Naive B cell (primary cell): ENCODE measurements around the gene ZNF574. TPM values are rescaled to one million over a fixed set of nuclear protein-coding genes. Genes with fewer than 3 reads are reported as not detected.

Experiments
- ATAC-seq, 2 donors: fragments of 150-1000 bp; cut with Tn5 transposase; 2 replicates each; pipeline ENCODE4 v1.10.0; 2021; ENCODE audit warnings: low read depth in 2 of 2, mild to moderate bottlenecking in 2 of 2, moderate library complexity in 2 of 2
- DNase-seq: peaks from one replicate; pipeline ENCODE4 v3.0.0; 2022
- H3K27ac Mint-ChIP-seq, 6 donors: one replicate each; pipeline ENCODE4 v1.8.0; 2020 to 2022; ENCODE audit warnings: mild to moderate bottlenecking in 6 of 6, mixed read lengths in 6 of 6, moderate library complexity in 5 of 6, inconsistent platforms in 2 of 6
- H3K27me3 Mint-ChIP-seq, 3 donors: one replicate each; pipeline ENCODE4 v1.8.0; 2021 to 2022; ENCODE audit warnings: mixed read lengths in 3 of 3, mild to moderate bottlenecking in 1 of 3
- H3K36me3 Mint-ChIP-seq, 2 donors: one replicate each; pipeline ENCODE4 v1.8.0; 2020 to 2022; ENCODE audit warnings: mixed read lengths in 2 of 2, inconsistent platforms in 1 of 2, mild to moderate bottlenecking in 1 of 2
- H3K4me1 Mint-ChIP-seq, 3 donors: one replicate each; pipeline ENCODE4 v1.8.0; 2020 to 2022; ENCODE audit warnings: mixed read lengths in 3 of 3, inconsistent platforms in 1 of 3, mild to moderate bottlenecking in 1 of 3, moderate library complexity in 1 of 3
- H3K4me3 Mint-ChIP-seq, 8 donors: one replicate each; pipeline ENCODE4 v1.8.0; 2020 to 2022; ENCODE audit warnings: mild to moderate bottlenecking in 8 of 8, mixed read lengths in 8 of 8, moderate library complexity in 8 of 8, inconsistent platforms in 2 of 8
- H3K9me3 Mint-ChIP-seq, 7 donors: one replicate each; pipeline ENCODE4 v1.8.0; 2020 to 2022; ENCODE audit warnings: mixed read lengths in 7 of 7, mild to moderate bottlenecking in 5 of 7, inconsistent platforms in 2 of 7, moderate library complexity in 1 of 7
- polyA plus RNA-seq, 6 donors: library from polyadenylated mRNA; unstranded; fragments of 300-500 nt; fragmentation: Illumina TruSeq; gene quantifications; one replicate each; pipeline ENCODE4 v1.2.3, GENCODE V29; 2021; ENCODE audit warnings: low read depth in 6 of 6

ZNF574 gene
- polyA plus RNA-seq, 6 donors from 2014 or later, result 6.0 to 27.0 (median 12.2) TPM

DNA sequence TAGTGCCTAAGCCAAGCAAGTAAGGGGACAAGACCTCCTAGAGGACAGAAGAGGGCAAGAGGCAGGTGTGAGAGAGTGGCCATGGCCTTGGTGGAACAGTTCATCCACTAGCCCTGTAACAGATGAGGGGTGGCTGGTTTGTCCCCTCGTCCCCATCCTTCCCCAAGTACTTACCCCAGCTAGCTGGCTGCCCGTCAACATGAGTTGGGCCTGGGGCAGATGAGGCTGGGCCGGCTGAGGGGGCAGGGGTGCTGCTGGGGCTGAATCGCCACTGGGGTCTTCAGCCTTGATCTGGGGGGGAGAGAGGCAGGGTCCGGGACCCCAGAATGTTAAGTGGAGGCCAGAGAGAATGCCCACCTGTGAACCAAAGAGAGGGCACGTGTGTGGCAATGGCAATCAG, 41.1 kb downstream of the ZNF574 start:
- Mint-ChIP-seq H3K4me1 (peaks cover 75 to 99% (median 95%) of the 10 kb centered on the region in 3 donors), H3K4me3 (peak overlapping the region in 4 of 8 donors; percentile 58 to 77 (median 70)), H3K27me3 (no peaks in the 10 kb centered on the region), H3K36me3 (peaks cover 17 to 38% of the 10 kb centered on the region in 2 donors), H3K9me3 (no peaks in the 10 kb centered on the region), H3K27ac (peak overlapping the region in 5 of 6 donors; percentile 9 to 96 (median 60))
- ATAC-seq (no peak), DNase-seq (no peak)

DNA sequence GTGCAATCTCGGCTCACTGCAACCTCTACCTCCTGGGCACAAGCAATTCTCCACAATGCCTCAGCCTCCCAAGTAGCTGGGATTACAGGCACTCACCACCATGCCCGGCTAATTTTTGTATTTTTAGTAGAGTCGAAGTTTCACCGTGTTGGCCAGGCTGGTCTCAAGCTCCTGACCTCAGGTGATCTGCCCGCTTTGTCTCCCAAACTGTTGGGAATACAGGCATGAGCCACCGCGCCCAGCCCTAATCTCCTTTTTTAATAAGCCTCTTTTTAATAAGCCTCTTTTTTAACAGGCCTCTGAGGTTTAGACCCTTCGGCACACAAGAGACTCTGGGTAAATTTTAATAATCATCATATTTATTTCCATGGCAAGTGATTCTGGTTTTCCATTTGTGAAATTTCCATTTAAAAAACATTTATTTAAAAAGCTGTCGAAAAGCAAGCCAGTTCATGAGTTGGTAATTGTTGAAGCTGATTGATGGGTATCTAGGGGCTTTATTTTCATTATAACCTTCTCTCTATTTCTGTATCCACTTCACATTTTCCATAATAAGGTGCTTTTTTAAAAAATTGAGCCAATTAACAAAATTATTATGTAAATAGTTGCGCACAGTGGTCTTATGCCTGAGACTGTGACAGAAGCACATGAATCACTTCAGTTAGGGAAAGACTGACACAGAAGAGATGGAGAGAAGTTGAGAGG, 44.5 kb downstream of the ZNF574 start:
- peak overlapping the region; percentile 52 to 98 (median 95) for H3K27ac Mint-ChIP-seq
- peak overlapping the region; percentile 32 to 93 (median 86) for H3K4me3 Mint-ChIP-seq
- DNase-seq (no peak), ATAC-seq (no peak)
- H3K9me3 Mint-ChIP-seq, result no peaks in the 10 kb centered on the region
- no peaks in the 10 kb centered on the region for H3K27me3 Mint-ChIP-seq
- H3K4me1 Mint-ChIP-seq, result peaks cover 78 to 99% (median 94%) of the 10 kb centered on the region in 3 donors
- H3K36me3 Mint-ChIP-seq, result peaks cover 30 to 38% of the 10 kb centered on the region in 2 donors

DNA sequence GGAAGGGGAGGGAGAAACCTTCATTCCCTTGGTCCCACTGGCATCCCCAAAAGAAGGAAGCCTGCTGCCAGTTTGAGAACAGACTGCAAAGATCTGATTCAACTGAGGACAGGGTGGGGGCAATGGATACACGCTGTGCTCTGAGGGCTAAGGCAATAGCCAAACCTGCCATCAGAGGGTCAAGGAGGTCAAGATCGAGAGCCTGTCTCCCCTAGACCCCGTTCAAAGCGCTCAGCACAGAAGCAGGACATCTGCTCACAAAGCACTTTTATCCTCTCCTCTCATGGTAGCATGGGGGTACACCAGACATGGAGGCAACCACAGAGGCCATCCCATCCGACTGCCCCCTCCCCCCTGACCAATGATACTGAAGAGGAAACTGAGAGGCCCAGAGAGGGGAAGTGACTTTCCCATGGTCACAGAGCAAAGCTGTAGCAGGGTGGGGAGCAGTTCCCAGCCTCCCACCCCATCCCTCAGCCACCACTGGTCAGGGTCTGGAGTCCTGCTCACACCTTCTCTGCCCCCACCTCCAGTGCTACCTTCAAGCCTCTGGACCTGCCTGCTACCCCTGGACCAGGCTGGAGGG, 45.2 kb downstream of the ZNF574 start:
- ATAC-seq, result peak; percentile 6 to 8
- Mint-ChIP-seq H3K27me3 (no peaks in the 10 kb centered on the region), H3K4me3 (peak overlapping the region; percentile 32 to 93 (median 86)), H3K27ac (peak overlapping the region; percentile 88 to 98 (median 95)), H3K4me1 (peaks cover 78 to 99% (median 94%) of the 10 kb centered on the region in 3 donors), H3K9me3 (no peaks in the 10 kb centered on the region), H3K36me3 (peaks cover 23 to 31% of the 10 kb centered on the region in 2 donors)
- no peak for DNase-seq

DNA sequence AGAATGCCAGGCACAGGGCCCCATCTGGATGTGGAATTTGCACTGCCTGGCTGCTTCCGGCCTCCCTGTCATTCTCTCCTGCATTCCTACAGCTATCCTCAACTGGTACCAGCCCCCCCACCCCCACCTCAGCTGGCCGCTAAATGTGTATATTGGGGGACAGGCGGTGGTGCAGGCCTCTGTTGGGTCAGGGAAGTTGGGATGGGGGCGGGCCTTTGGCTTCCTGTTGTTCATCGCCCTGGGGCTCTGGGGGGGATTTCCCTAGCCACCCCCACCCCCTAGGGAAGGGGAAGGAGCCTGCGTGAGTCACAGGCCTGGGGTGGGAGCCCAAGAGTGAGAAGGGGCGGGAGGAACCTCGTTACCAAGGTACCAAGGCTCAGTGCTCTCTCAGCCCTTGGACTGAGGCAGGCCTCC, 45.7 kb downstream of the ZNF574 start:
- peak overlapping the region; percentile 88 to 98 (median 95) for H3K27ac Mint-ChIP-seq
- H3K4me1 Mint-ChIP-seq, result peaks cover 78 to 99% (median 94%) of the 10 kb centered on the region in 3 donors
- ATAC-seq, result peak; percentile 87 to 90
- DNase-seq, result peak; percentile 65
- no peaks in the 10 kb centered on the region for H3K27me3 Mint-ChIP-seq
- H3K4me3 Mint-ChIP-seq, result peak overlapping the region; percentile 80 to 93 (median 86)
- H3K36me3 Mint-ChIP-seq, result peaks cover 23 to 25% of the 10 kb centered on the region in 2 donors
- no peaks in the 10 kb centered on the region for H3K9me3 Mint-ChIP-seq

DNA sequence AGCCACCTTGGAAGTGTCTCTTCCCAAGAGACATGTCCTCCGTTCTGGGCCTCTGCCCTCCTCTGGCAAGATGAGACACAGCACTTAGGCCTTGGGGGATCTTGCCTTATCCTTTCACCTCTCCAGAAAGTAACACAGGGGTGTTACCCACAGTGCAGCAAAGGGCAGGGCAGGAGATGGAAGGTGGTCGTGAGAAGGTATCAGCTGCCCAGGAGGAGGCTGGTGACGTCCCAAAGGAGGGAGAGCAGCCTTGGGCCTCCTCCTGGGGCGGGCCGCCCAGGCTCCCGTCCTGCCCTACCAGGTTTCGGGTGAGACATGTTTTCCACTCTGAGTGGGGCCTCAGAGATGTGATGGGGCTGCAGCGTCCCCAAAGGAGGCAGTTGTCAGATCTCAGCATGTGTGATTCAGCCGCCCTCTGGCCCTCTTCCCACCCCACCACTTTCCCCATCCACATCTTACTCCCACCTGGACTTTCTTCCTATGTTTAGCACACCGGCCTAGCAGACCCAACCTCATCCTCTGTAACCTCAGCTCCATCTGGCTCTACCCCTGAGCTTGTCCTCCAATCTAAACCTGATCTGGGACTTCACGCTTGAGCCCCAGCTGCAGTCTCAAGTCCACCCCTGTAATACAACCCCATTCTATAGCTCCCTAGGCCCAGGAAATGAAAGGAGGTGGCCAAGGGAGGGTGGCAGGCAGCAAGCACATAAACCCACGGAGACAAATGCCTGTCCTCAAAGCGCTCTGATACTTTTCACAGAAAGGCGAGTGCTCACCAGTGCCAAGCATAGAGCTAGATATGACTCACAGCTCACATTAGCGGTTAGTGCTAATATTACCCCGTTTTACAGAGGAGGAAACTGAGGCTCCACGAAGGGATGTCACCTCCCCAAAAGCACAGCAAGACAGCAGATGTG, 47.0 kb downstream of the ZNF574 start:
- DNase-seq, result no peak
- H3K4me1 Mint-ChIP-seq, result peaks cover 75 to 99% (median 94%) of the 10 kb centered on the region in 3 donors
- peaks cover 20 to 23% of the 10 kb centered on the region in 2 donors for H3K36me3 Mint-ChIP-seq
- no peaks in the 10 kb centered on the region for H3K27me3 Mint-ChIP-seq
- ATAC-seq, result no peak
- H3K27ac Mint-ChIP-seq, result peak overlapping the region; percentile 91 to 98 (median 96)
- H3K9me3 Mint-ChIP-seq, result no peaks in the 10 kb centered on the region
- H3K4me3 Mint-ChIP-seq, result peak overlapping the region; percentile 80 to 93 (median 86)

DNA sequence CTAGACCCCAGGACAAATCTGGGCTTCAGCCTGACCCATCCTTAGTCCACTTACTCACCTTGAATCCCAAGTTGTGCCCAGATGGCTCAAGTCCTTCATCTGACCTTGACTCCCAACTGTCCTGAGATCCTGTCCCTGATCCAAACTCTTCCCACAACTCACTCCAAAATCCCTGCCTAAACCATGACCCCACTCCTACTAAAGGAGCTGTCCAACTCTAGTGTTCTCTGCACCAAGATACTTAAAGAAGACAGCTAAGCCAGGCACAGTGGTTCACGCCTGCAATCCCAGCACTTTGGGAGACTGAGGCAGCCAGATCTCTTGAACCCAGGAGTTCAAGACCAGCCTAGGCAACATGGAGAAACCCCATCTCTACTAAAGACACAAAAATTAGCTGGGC, 47.8 kb downstream of the ZNF574 start:
- no peaks in the 10 kb centered on the region for H3K9me3 Mint-ChIP-seq
- H3K27me3 Mint-ChIP-seq, result no peaks in the 10 kb centered on the region
- H3K36me3 Mint-ChIP-seq, result peaks cover 16 to 20% of the 10 kb centered on the region in 2 donors
- peak overlapping the region; percentile 80 to 93 (median 86) for H3K4me3 Mint-ChIP-seq
- H3K4me1 Mint-ChIP-seq, result peaks cover 77 to 99% (median 94%) of the 10 kb centered on the region in 3 donors
- DNase-seq (no peak), ATAC-seq (no peak)
- peak overlapping the region; percentile 91 to 98 (median 96) for H3K27ac Mint-ChIP-seq

DNA sequence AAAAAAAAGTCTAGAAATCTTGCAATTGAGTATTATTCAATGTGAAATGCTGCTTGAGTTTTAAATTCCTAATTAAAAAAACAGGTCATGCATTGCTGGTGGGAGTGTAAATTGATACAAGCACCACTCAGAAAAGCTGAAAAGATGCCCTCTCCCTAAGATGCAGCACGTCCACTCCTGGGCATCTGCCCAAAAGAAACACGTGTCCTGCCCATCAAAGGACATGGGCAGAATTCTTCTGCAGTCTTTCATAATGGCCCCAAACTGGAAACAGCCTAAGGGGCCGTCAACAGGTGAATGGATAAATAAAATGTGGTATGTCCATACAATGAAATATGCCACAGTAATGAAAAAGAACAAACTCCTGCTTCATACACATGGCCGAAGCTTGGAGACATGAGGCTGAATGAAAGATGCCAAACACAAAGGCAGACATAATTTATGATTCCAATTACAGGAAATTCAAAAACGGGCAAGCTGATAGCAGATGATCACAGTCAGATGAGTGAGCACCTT, 48.5 kb downstream of the ZNF574 start:
- H3K4me3 Mint-ChIP-seq, result peak overlapping the region in 7 of 8 donors; percentile 42 to 93 (median 64)
- H3K9me3 Mint-ChIP-seq, result no peaks in the 10 kb centered on the region
- peak overlapping the region; percentile 20 to 98 (median 92) for H3K27ac Mint-ChIP-seq
- ATAC-seq, result no peak
- H3K36me3 Mint-ChIP-seq, result peaks cover 12 to 16% of the 10 kb centered on the region in 2 donors
- DNase-seq, result no peak
- H3K27me3 Mint-ChIP-seq, result no peaks in the 10 kb centered on the region
- H3K4me1 Mint-ChIP-seq, result peaks cover 80 to 98% (median 97%) of the 10 kb centered on the region in 3 donors

DNA sequence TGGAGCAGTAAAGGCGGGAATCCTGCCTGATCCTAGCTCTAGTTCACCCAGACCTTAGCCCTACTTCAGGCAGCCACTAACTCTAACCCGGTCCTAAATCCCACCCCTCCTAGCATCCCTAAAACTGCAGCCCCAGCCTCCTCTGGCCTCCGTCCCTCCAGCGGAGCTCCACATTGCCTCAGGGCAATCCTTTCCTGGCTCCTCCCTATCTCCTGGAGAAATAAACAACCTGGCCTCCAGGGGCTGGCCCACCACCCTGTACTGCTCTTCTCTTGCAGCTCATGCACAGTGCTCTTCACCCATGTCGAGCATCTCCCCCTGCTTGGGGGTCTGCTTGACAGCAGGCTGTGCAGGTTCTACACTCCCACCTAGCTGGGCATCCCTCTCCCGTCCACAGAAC, 49.6 kb downstream of the ZNF574 start:
- DNase-seq (no peak), ATAC-seq (no peak)
- Mint-ChIP-seq H3K27ac (peak overlapping the region in 4 of 6 donors; percentile 37 to 94 (median 72)), H3K9me3 (no peaks in the 10 kb centered on the region), H3K27me3 (no peaks in the 10 kb centered on the region), H3K4me3 (peak overlapping the region; percentile 12 to 76 (median 62)), H3K4me1 (peaks cover 89 to 99% (median 96%) of the 10 kb centered on the region in 3 donors), H3K36me3 (peaks cover 12 to 16% of the 10 kb centered on the region in 2 donors)

DNA sequence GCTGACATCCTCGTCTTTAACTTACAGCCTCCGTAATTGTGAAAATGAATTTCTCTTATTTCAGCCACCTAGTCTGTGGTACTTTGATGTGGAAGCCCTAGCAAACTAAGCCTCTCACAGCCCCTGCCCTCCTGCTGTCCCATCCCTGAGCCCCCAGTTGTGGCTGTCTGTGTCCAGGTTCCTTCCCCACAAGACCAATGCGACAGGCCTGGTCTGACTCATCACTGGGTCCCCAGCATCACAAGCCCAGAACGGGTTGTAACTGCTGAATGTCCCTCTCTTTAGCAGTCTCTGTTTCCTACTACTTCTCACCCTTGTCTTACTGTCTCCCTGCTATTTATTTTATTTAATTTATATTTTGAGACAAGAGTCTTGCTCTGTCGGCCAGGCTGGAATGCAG, 50.6 kb downstream of the ZNF574 start:
- DNase-seq, result no peak
- Mint-ChIP-seq H3K4me3 (peak overlapping the region in 5 of 8 donors; percentile 43 to 75 (median 63)), H3K27ac (peak overlapping the region in 5 of 6 donors; percentile 74 to 93 (median 85)), H3K27me3 (no peaks in the 10 kb centered on the region), H3K9me3 (no peaks in the 10 kb centered on the region), H3K4me1 (peaks cover 88 to 99% (median 92%) of the 10 kb centered on the region in 3 donors), H3K36me3 (peaks cover 16 to 17% of the 10 kb centered on the region in 2 donors)
- ATAC-seq, result no peak

DNA sequence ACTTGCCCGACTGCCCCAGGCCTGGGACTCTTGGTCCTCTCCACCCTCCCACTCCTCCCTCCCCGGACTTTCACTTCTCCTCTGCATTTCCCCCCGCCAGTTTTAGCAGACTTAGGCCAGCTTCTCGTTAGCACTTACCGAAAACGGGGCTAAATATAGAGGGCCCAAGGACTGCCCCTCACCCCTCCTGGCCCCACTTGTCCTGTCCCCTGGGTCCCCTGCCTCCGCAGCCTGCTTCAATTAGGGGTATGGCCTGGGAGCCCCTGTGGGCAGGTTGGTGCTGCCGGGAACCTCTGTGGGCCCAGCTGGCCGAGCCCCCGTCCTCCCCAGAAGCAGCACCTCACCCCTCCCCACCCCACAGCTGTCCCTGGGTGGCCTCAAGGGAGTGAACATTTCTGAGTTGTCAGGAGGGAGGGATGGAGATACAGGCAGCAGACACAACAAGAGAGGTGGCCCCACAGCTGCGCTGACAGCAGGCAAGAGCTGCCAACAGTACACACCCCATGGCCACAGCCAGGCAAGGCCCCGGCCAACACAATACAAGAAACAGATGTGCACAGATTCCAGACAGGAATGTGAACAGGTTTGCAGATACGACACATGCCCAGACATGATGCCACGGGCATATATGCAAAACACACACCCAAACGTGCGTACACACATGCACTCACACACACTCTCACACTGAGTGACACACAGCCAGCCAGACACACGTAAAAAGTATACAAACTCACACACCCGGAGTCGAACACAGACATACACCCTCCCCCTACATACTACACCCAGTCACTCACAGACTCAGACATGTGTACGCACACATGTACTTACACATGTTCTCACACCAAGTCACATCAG, 53.7 kb downstream of the ZNF574 start:
- peak; percentile 87 for DNase-seq
- Mint-ChIP-seq H3K4me3 (peak overlapping the region; percentile 93 to 100 (median 96)), H3K27ac (peak overlapping the region; percentile 85 to 95 (median 92)), H3K9me3 (no peaks in the 10 kb centered on the region), H3K4me1 (peaks cover 76 to 91% (median 87%) of the 10 kb centered on the region in 3 donors), H3K36me3 (peaks cover 3 to 9% of the 10 kb centered on the region in 2 donors), H3K27me3 (no peaks in the 10 kb centered on the region)
- ATAC-seq, result peak; percentile 49 to 53

DNA sequence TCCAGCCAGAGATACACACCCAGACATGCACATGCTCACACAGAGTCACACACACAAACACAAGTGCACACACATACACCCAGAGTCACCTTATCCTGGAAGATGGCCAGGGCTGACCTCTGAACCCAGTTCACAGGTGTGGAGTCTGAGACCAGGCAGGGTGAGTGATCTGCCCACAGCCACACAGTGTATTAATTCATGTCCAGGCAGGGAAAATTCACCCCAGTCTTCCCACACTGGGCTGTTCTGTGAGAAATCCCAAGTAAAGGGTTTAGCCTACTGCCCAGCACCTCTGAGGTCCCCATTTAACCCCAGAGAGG, 54.2 kb downstream of the ZNF574 start:
- Mint-ChIP-seq H3K27me3 (no peaks in the 10 kb centered on the region), H3K4me1 (peaks cover 75 to 91% (median 84%) of the 10 kb centered on the region in 3 donors), H3K9me3 (no peaks in the 10 kb centered on the region), H3K4me3 (peak overlapping the region; percentile 93 to 100 (median 96)), H3K27ac (peak overlapping the region; percentile 85 to 95 (median 92)), H3K36me3 (peaks cover 0 to 9% of the 10 kb centered on the region in 2 donors)
- ATAC-seq (no peak), DNase-seq (no peak)
